Measurements from ENCODE around the gene HSFX3. TPM values are rescaled to one million over a fixed set of nuclear protein-coding genes. Genes with fewer than 3 reads are reported as not detected.
"Not testable (repeated sequence)": the region's sequence is repeated elsewhere in the genome, so short reads cannot be mapped to it uniquely, and the experiment has no call there.

Gene HSFX3
- total RNA-seq, 6 donors from 2014 or later, result not detected

DNA sequence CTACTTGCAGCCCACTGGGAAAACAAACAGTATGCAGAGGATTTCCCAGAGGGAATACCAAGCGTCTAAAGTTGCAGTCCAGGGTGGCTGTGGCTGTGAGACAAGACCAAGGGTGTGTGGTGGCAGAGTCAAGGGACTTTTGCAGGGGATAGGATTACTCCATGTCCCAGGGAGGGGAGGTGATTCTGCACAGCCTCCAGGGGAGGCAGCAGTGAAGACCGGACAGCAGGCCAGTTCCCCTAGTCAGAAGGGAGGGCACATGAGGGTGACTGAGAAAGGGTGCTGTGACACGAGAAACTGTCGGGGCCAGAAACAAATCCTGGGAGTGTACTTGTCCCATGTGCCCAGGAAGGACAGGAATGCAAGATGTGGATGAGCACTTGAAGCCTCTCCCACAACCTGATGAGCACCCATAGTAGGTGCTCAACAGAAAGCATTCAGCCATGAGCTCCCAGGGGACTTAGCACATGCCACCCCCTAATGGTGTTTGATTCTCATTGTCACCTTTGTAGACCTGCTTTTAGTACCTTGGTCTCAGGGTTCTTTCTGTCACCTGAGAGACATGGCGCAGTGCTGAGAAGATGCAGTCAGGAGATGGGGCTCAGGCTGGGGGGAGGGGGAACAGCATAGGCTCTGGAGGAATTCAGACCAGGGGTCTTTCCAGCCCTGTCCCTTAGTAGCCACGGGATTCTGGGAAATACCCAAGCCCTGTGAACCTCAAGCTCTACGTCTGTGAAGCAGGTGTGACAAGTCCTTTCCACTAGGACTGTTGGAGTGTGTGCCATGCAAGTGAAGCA, 18.1 kb upstream of the HSFX3 start:
- TF ChIP-seq POLR2AphosphoS5 (IDR thresholded peaks at IDR 0.05), result no peak
- no peak for TF ChIP-seq POLR2A (IDR thresholded peaks at IDR 0.05)
- no peak for TF ChIP-seq EP300 (IDR thresholded peaks at IDR 0.05)
- TF ChIP-seq, protein P1, sequence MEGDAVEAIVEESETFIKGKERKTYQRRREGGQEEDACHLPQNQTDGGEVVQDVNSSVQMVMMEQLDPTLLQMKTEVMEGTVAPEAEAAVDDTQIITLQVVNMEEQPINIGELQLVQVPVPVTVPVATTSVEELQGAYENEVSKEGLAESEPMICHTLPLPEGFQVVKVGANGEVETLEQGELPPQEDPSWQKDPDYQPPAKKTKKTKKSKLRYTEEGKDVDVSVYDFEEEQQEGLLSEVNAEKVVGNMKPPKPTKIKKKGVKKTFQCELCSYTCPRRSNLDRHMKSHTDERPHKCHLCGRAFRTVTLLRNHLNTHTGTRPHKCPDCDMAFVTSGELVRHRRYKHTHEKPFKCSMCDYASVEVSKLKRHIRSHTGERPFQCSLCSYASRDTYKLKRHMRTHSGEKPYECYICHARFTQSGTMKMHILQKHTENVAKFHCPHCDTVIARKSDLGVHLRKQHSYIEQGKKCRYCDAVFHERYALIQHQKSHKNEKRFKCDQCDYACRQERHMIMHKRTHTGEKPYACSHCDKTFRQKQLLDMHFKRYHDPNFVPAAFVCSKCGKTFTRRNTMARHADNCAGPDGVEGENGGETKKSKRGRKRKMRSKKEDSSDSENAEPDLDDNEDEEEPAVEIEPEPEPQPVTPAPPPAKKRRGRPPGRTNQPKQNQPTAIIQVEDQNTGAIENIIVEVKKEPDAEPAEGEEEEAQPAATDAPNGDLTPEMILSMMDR (IDR thresholded peaks at IDR 0.05), result no peak
- ATAC-seq (ENCODE audit: low FRiP score in 2 of 2) (no peak), DNase-seq (no peak)
- H3K4me1 ChIP-seq, result no peaks in the 10 kb centered on the region
- H3K9me3 ChIP-seq, result no peaks in the 10 kb centered on the region
- H3K4me3 ChIP-seq, result no peak overlapping the region
- H3K27ac ChIP-seq, result no peak overlapping the region
- no peaks in the 10 kb centered on the region for H3K36me3 ChIP-seq
- 74% methylated on average over 3 to 7 of the region's 7 CpGs for WGBS, 2 donors
- no peaks in the 10 kb centered on the region for H3K27me3 ChIP-seq

DNA sequence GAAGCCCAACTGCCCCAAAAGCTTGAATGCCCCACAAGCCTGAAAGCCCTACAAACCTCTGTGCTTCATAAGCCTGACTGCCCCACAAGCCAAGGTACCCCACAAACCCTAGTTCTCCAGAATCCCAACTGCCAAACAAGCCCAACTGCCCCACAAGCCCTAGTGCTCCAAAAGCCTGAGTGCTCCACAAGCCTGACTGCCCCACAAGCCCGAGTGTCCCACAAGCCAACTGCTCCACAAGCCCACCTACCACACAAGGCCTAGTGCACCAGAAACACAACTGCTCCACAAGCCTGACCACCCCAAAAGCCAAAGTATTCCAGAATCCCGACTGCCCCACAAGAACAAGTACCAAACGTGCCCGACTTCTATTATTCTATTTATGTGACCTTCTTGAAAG, 13.6 kb upstream of the HSFX3 start:
- DNase-seq (no peak), ATAC-seq (ENCODE audit: low FRiP score in 2 of 2) (no peak)
- Histone ChIP-seq H3K9me3 (no peaks in the 10 kb centered on the region), H3K4me1 (no peaks in the 10 kb centered on the region), H3K27ac (no peak overlapping the region), H3K4me3 (no peak overlapping the region), H3K36me3 (no peaks in the 10 kb centered on the region), H3K27me3 (no peaks in the 10 kb centered on the region)
- TF ChIP-seq EP300 (IDR thresholded peaks at IDR 0.05) (no peak), POLR2AphosphoS5 (IDR thresholded peaks at IDR 0.05) (no peak), POLR2A (IDR thresholded peaks at IDR 0.05) (no peak)
- TF ChIP-seq, protein P1 (IDR thresholded peaks at IDR 0.05), result no peak
- WGBS, 2 donors, result 86 to 94% methylated on average over 3 to 4 of the region's 4 CpGs

DNA sequence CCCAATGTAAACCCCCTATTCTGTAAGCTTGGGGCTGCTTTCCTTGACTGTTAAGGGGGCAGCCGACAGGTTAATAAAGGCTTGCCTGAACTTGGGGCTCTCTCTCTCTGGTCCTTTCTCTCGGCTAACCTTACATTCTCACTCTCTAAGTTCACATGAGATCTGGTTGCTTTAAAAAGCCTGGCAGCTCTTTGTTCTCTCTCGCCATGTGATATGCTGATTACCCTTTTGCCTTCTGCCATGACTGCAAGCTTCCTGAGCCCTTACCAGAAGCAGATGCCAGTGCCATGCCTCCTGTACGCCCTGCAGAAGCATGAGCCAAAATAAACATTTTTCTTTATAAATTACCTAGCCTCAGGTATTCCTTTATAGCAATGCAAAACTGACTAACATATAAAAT, 5.5 kb upstream of the HSFX3 start:
- no CpG with 5 or more reads among the region's 4 CpGs for WGBS, 2 donors
- DNase-seq; H3K27me3 ChIP-seq; H3K9me3 ChIP-seq; H3K36me3 ChIP-seq; H3K4me3 ChIP-seq; ATAC-seq (ENCODE audit: low FRiP score in 2 of 2); H3K27ac ChIP-seq; H3K4me1 ChIP-seq: not testable (repeated sequence)

DNA sequence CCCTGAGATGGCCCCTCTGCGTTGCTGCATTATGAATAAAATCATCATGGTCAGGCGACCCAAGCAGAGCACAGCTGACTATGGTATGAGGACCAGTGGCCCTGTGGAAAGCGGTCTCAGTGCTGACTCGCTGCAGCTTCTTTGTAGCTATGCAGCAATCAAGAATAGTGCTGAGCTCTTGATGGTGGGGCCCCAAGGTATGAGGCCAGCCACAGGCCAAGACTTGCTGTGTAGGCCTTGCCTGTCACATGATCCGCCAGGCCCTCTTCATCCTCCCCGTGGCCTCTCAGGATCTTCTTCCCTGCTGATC, 2.2 kb upstream of the HSFX3 start:
- not testable (repeated sequence) for H3K4me1 ChIP-seq; H3K27me3 ChIP-seq; H3K27ac ChIP-seq; ATAC-seq (ENCODE audit: low FRiP score in 2 of 2); H3K36me3 ChIP-seq; DNase-seq; H3K9me3 ChIP-seq; H3K4me3 ChIP-seq
- 92% methylated on average over 2 of the region's 6 CpGs; no CpG with 5 or more reads in 1 of the 2 donors for WGBS, 2 donors

DNA sequence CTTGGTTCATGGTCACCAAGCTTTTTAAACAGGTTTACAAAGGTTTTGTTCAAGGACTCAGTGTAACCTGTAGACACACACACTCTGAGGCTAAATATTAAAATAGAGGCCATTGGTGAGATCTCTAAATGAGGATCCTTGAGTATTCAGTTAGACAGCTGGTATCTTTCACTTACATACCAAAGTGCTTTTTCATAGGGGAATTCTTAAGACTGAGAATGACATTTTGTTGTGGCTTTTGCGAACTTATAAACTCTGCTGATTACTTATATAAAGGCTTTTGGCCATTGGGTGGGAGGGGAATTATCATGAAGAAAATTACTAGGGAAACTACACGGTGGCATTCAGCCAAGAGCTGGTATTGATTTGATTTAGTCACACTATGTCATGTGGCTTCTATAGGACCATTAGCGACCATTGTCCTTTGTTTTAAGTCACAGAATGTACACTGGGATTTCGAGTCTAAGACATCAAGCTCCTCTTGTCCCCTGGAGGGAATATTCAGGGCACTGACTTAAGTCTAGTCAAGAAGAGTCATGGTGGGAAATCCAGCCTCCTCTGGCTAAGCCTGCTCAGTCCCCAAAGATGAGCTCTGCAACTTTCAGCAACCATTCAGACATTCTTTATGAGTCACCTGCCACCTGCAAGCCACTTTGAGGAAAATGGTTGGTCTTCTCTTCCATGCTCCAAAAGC, 1.7 kb upstream of the HSFX3 start:
- H3K36me3 ChIP-seq; ATAC-seq (ENCODE audit: low FRiP score in 2 of 2); H3K4me1 ChIP-seq; H3K27ac ChIP-seq; H3K4me3 ChIP-seq; DNase-seq; H3K9me3 ChIP-seq; H3K27me3 ChIP-seq: not testable (repeated sequence)
- WGBS, 2 donors, result no CpG with 5 or more reads among the region's 4 CpGs

DNA sequence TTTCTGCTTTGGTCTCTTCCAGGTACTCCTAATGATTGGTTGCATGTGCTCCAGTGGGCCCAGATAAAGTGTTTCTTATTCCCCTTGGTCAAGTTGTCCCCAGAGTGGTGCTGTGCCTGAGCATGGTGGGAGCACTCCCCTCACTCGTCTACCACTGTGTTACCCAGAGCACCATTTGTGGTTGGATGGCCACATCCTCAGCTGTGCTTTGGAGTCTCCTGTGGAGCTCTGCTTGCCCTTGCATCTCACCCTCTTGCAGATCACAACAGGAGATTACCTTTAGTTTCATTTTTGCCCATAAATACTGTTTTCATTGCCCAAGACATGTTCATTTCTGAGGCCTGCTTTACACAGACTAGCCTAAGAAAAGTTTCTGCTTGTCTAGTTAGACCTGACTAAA, 730 bp upstream of the HSFX3 start:
- not testable (repeated sequence) for H3K9me3 ChIP-seq; H3K27me3 ChIP-seq; H3K27ac ChIP-seq; ATAC-seq (ENCODE audit: low FRiP score in 2 of 2); H3K4me1 ChIP-seq; H3K4me3 ChIP-seq; H3K36me3 ChIP-seq; DNase-seq
- 67 to 100% methylated on average over 1 of the region's 1 CpG for WGBS, 2 donors

DNA sequence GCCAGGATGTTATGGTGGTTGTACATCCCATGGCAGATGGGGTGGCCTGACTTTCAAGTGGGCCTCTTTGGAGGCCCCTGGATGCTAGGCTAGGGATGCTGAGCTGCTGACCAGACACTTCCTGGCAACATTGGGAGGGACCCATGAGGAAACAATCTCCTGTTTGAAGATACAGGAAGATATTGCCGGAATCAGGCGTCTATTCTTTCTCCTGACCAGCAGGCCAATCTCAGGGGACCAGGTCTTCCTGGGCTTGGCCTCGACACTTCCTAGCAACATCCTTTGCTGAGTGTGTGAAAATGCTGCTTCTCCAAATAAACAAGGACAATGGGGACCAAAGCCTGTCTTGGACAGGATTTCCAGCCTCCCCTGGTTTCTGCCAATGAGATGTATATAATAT, 1.9 kb downstream of the HSFX3 start:
- not testable (repeated sequence) for H3K27ac ChIP-seq; H3K4me3 ChIP-seq; H3K27me3 ChIP-seq; DNase-seq; H3K4me1 ChIP-seq; ATAC-seq (ENCODE audit: low FRiP score in 2 of 2); H3K36me3 ChIP-seq; H3K9me3 ChIP-seq
- WGBS, 2 donors, result 40% methylated on average over 1 of the region's 3 CpGs; no CpG with 5 or more reads in 1 of the 2 donors

DNA sequence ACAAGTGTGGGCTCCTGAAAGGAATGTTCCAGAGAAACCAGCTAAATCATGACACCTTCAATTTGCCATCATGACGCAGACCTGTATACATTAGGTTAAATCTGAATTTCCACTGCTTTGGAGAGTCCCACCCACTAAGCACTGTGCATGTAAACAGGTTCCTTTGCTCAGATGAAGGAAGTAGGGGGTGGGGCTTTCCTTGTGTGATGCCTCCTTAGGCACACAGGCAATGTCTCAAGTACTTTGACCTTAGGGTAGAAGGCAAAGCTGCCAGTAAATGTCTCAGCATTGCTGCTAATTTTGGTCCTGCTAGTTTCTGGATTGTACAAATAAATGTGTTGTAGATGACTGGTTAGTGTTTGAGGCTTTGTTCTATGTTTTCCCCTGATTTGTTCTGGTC, 2.8 kb downstream of the HSFX3 start:
- 71 to 83% methylated on average over 1 of the region's 1 CpG for WGBS, 2 donors
- H3K27me3 ChIP-seq; H3K9me3 ChIP-seq; ATAC-seq (ENCODE audit: low FRiP score in 2 of 2); H3K27ac ChIP-seq; H3K4me3 ChIP-seq; DNase-seq; H3K4me1 ChIP-seq; H3K36me3 ChIP-seq: not testable (repeated sequence)

DNA sequence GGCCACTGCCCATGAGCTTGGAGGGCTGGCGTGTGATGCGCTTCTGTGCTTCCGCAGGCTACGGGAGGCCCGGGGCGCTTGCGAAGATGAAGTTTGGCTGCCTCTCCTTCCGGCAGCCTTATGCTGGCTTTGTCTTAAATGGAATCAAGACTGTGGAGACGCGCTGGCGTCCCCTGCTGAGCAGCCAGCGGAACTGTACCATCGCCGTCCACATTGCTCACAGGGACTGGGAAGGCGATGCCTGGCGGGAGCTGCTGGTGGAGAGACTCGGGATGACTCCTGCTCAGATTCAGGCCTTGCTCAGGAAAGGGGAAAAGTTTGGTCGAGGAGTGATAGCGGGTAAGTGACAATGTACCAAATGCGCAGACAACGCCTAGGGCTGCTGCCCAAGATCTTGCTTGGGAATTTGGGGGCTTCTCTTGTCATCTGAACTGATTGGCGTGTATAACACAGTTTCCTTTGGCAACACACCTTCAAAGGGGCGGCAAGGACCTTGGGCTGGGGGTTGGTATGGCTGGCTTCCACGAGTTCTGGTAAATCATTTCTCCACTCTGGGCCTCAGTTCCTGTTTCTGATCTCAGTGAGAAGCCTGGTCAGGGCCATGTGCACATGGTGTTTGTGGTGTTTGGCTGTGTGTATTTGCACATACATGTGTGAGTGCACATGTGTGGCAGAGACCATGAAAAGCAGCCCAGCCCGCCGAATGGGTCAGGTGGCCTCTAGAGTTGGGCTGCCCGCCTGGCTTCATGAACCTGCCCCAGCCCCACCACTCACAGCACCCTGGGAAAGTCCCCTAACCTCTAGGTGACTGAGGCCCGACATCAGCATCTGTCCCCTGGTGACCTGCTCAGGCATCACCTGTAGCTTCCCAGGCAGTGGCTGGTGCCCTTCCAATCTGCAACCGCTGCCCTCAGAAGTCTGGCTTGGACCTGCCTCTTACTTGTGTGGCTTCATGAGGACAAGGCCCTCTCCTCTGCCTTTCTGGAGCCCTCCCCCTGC, 3.9 kb downstream of the HSFX3 start:
- H3K36me3 ChIP-seq; H3K27ac ChIP-seq; H3K4me3 ChIP-seq; H3K4me1 ChIP-seq; ATAC-seq (ENCODE audit: low FRiP score in 2 of 2); DNase-seq; H3K9me3 ChIP-seq; H3K27me3 ChIP-seq: not testable (repeated sequence)
- WGBS, 2 donors, result 76 to 86% methylated on average over 10 to 20 of the region's 29 CpGs

Measured in upper lobe of left lung (tissue), 6 donors.